HuH-7 (cell line): Measurements from ENCODE around the gene SSH3.

Experiments
- DNase-seq: peaks from one replicate; pipeline ENCODE4 v3.0.0; 2011; ENCODE audit warnings: low spot score

SSH3 gene

GRCh38 chr11:67349036-67349435 lies 45.7 kb downstream of the SSH3 start:
- DNase-seq = no peak

DNA sequence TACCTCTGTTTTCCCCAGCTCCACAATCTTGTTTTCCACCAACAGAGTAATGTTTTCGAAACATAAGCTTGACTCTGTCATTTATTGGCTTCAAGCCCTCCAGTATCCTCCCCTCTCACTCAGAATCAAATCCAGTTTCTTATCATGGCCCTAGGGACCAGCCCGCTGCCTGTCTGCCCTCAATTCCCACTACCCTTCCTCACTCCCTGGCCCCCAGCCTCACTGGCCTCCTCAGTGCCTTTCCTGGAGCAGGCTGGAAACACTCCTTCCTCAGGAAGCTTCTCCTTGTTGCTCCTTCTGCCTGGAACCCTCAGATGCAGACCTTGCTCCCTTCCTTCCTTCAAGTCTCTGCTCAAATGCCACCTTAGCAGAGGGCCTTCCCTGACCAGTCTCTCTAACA lies 46.1 kb downstream of the SSH3 start:
- no peak for DNase-seq

DNA sequence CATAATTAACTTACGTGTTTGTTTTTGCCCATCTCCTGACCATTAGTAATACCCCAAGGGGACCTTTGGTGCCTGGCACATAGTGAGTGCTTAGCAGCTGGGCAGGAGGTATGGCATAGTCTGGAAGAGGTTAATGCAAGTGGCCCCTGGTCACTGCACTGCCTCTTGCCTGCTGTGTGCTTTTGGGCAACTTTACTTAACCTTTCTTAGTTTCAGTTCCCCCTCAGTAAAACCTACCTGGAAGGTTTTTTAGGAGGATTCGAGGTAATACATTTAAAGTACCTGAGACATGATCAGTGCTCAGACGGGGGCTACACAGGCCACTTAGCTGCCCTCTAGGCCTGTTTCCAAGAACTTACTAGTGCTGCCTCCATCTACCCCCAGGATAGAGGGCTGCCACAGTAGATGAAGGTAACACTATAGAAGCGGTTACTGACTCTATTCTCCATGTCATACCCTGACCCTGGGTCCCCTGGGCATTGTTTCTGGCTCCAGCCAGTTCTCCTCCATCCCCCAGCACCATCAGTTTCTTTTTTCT lies 46.7 kb downstream of the SSH3 start:
- DNase-seq = no peak

DNA sequence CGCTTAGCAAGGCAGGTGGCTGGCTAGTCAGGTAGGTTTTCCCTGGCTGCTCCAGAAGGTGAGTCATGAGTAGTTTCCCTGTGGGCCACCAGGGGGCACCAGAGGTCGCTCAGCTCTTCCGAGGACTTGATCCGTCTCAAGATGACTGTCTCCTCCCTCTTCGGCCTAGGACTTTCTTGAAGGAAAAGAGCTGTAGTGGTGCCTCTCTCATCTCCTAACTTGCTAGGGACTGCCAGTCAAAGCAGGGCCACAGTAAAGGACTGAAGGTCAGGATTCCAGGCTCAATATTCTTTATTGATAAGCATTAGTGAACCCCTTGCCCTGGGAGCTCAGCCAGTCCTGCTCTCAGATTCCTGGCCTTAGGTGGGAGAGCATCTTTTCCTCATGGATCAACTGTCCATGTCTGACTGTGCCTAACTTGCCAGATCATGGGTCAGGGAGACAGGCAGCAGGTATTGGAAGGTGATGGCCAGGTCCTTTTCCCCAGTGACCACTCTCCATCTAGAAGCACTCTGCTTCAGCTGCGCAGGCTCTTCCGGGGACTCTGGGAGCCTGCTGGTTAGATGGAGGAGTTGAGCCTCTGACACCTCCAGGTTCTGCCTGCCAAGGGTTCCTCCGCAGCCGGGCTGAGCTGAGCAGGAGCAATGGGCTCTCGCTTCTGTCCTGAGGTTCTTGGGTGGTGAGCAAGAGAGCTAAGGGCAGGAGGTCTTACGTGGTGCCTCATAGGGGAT lies 48.1 kb downstream of the SSH3 start:
- peak; percentile 96 for DNase-seq

- no peak for DNase-seq
Measured at GRCh38 chr11:67352546-67353316, 49.4 kb downstream of the SSH3 start.

DNA sequence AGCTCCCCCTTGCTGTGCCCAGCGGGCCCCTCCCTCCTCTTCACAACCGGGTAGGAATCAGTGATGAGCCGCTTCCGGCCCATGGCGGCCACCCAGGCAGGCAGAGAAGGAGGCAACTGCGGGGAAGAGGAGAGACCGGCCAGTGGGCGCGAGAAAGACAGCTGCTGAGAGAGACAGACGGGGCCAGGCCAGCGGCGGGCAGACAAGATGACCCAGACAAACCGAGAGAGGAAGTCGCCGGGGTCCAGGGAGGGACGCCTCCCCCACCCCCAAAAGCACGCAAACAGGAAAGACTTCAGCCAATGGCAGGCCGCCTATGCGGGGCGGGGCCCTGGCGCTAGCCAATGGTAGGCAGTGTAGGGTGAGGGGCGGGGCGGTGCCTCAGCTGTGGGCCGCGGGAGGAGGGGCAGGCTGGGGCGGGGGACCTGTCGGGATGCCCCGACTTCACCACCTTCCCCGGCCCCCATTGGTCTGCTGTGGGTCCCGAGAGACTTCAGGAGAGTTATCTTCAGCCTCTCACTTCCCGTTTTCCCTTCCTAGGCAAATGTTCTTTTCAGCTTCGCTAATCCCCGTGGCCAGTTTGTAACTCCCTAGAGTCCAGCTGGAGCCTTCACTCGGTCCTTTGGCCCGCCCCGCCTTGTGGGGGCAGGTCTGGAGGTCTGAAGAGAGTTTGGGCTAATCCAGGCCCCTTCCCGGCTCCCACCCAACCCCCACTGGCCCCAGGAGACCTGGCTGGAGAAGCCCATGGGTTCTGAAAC lies 50.2 kb downstream of the SSH3 start, which contains the start of gene POLD4:
Gene POLD4, minus strand, starts transcription at position 230 of the 758 bp plus-strand sequence. Its CDS starts 147 bp downstream, at position 83.
- DNase-seq = peak; percentile 100

DNA sequence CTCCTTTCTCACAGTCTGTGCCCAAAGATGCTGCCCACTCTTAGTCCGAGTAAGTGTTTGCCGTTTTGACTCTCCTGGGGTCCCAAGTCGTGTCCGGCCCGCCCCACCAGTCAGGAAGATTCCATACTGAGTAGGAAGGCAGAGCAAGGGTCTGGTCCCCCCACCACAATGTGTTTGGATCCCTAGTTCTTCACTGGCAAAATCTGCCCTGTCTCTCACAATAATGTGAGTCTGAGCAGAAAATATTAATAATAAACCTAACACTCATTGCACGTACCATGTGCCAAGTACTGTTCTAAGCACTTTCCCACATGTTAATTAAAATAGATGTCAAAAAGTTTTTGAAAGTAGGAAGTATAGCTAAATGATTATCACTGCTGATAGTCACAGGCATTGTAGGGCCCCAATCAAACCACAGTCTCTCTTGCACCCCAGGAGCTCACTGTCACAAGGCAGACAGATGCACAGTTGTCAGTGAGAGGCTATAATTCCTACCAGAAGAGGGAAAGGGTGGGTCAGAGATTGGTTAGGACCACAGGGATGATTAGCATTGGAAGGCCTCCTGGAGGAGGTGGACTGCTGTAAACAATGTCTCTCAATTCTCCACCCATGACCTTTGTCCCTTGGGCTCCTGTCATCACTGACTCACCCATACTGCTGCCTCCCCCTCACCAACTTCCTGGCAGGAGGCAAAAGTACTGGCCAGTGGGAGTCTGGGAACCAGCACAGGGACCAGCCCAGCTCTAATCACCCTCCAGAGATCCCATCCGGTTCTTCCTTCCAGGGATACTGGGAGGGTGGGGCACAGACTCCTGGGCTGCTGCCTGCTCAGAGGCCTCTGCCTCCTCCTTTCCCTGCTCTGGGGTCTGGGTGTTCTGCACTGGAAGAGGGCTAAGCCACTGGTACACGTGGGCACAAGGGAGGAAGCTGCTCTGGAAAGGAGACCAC lies 51.0 kb downstream of the SSH3 start:
- DNase-seq = peak; percentile 100

- DNase-seq = no peak
Measured at GRCh38 chr11:67355023-67355793, 51.9 kb downstream of the SSH3 start.

- no peak for DNase-seq
Measured at GRCh38 chr11:67355794-67356386, 52.6 kb downstream of the SSH3 start.

DNA sequence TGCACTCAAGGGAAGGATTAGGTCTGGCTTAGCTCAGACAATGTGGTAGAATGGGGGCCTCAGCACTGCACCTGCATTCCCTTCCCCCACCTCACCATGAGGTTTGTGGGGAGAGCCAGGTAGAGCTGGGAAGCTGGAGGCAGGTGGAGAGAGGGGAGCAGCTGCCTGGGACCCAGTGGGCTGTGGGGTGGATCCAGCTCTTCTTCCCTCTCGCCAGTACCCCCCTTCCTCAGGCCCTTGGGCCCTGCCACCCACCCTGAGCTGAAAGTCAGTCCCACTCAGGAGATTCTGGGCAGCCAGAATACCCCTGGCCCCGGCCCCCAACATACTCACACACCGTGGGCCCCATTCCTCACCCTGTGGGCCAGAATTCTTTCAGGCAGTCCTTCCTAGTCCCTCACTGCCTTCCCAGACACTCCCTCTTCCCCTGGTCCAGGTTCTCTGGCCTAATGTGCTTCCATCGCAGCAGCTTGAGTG lies 53.1 kb downstream of the SSH3 start:
- DNase-seq = no peak

GRCh38 chr11:67356864-67357561 lies 53.7 kb downstream of the SSH3 start:
- DNase-seq = peak; percentile 100

DNA sequence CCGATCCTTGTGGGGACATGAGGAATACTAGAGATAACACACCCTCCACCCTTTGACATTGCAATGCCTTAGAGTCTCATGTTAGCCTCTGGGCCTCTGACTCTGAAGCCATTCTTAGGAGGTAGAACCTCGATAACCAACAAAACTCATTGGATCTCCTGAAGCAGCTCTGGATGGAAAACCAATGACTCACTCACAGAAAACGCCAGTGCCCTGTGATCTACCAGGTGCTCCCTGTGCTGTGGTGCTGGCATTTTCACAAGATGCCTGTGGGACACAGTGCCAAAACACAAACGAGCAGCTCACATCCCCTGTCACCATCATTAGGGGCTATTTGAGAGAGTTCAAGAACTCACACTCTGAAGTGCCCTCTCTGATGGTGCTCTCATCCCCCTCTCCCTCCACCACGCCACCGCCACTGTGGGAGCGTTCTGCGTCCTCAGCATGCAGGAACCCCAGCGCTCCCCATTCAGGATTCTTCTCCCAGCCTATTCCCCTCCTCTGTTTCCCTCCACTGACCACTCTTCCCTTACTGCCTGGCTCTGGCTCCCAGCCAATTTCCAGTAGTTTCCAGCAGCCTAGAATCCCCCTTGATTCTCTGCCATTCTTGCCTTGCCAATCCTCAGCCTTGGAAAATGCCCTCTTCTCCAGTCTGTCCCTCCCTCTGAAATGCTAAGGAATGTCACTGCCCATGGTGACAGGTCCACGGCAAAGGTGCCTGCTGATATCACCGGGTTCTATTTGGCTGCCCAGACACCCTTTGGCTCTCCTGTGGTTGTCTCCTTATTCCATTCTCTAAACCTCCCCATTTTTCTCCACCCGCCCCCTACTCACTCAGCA lies 54.7 kb downstream of the SSH3 start:
- DNase-seq = no peak
